GM19035 (cell line): ENCODE results near the gene ZNF354C.
"Not testable (repeated sequence)": the region's sequence is repeated elsewhere in the genome, so short reads cannot be mapped to it uniquely, and the experiment has no call there.

Source experiments
- ATAC-seq: cut with Tn5 transposase; IDR thresholded peaks from one replicate; pipeline ENCODE4 v1.9.1; 2021; ENCODE audit not compliant: unreplicated experiment

The ZNF354C gene

GRCh38 chr5:179060116-179061008, at the start of gene ZNF354C:
ZNF354C (plus strand) TSS chr5:179060373; CDS start chr5:179062069, 1,696 bp downstream.
- ATAC-seq, result no peak

- no peak for ATAC-seq
Measured at GRCh38 chr5:179023528-179024189, 36.5 kb upstream of the ZNF354C start, which contains the start of gene ZNF879. ZNF879 (plus strand) TSS chr5:179023804; CDS start chr5:179025005, 1,201 bp downstream.

GRCh38 chr5:179033004-179033580, 27.1 kb upstream of the ZNF354C start:
- ATAC-seq, result no peak

- no peak for ATAC-seq
Measured at GRCh38 chr5:179044765-179045164, 15.4 kb upstream of the ZNF354C start.

GRCh38 chr5:179051784-179052183, 8.4 kb upstream of the ZNF354C start:
- no peak for ATAC-seq

- ATAC-seq, result no peak
Measured at GRCh38 chr5:179054036-179054785, 6.0 kb upstream of the ZNF354C start.

GRCh38 chr5:179054876-179055275, 5.3 kb upstream of the ZNF354C start:
- no peak for ATAC-seq

- no peak for ATAC-seq
Measured at GRCh38 chr5:179055436-179055835, 4.7 kb upstream of the ZNF354C start.

GRCh38 chr5:179055841-179056240, 4.3 kb upstream of the ZNF354C start:
- ATAC-seq, result no peak

- ATAC-seq, result no peak
Measured at GRCh38 chr5:179061025-179061424, 852 bp downstream of the ZNF354C start.

- ATAC-seq, result no peak
Measured at GRCh38 chr5:179065703-179066102, 5.5 kb downstream of the ZNF354C start.

- no peak for ATAC-seq
Measured at GRCh38 chr5:179079165-179079987, 19.2 kb downstream of the ZNF354C start.

- ATAC-seq, result no peak
Measured at GRCh38 chr5:179080724-179081123, 20.6 kb downstream of the ZNF354C start.

GRCh38 chr5:179089502-179089901, 29.3 kb downstream of the ZNF354C start:
- ATAC-seq, result no peak

- ATAC-seq, result not testable (repeated sequence)
Measured at GRCh38 chr5:179101282-179101681, 41.1 kb downstream of the ZNF354C start.

GRCh38 chr5:179110528-179110927, 50.4 kb downstream of the ZNF354C start:
- ATAC-seq, result no peak

- no peak for ATAC-seq
Measured at GRCh38 chr5:179111267-179112207, 51.4 kb downstream of the ZNF354C start.

GRCh38 chr5:179112469-179113142, 52.4 kb downstream of the ZNF354C start:
- no peak for ATAC-seq
